IPS-18a (cell line): ENCODE measurements around the gene ZEB2.

ENCODE experiments used
- H3K27ac ChIP-seq: one replicate; pipeline ENCODE4 v1.5.1; 2013; ENCODE audit warnings: low read length
- H3K27me3 ChIP-seq: one replicate; pipeline ENCODE4 v1.6.1; 2013; ENCODE audit warnings: mild to moderate bottlenecking, low read length; ENCODE audit not compliant: control insufficient read depth, insufficient read depth
- H3K36me3 ChIP-seq: one replicate; pipeline ENCODE4 v1.6.1; 2013; ENCODE audit warnings: low read depth, low read length; ENCODE audit not compliant: control insufficient read depth
- H3K4me1 ChIP-seq: one replicate; pipeline ENCODE4 v1.6.1; 2013; ENCODE audit warnings: low read depth, low read length; ENCODE audit not compliant: control insufficient read depth
- H3K4me3 ChIP-seq: one replicate; pipeline ENCODE4 v1.5.1; 2013; ENCODE audit warnings: low read length
- H3K9ac ChIP-seq: one replicate; pipeline ENCODE4 v1.6.1; 2013; ENCODE audit warnings: mild to moderate bottlenecking, low read length, moderate library complexity
- H3K9me3 ChIP-seq: one replicate; pipeline ENCODE4 v1.6.1; 2013; ENCODE audit warnings: low read depth, low read length; ENCODE audit not compliant: control insufficient read depth

Gene ZEB2

DNA sequence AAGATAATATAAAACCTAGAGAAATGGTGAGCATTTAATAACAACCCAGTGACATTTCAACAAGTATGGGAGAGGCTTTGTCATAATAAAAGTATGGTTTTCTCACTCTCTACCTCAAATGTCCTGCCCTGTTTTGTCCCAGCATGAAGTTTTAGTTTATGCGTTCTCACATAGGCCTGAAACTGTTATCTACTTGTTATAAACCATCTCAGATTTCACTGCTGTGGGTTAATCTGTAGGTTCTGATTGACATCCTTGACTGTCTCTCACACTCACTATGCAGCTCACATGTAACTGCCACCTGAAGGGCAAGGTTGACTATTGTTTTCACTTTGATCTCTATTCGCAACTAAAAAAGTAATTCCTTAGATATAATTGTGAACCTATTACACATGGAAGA lies 44.9 kb downstream of the ZEB2 start:
- no peaks in the 10 kb centered on the region for H3K27me3 ChIP-seq
- H3K4me3 ChIP-seq = no peak overlapping the region
- H3K27ac ChIP-seq = no peak overlapping the region
- peaks cover 58% of the 10 kb centered on the region for H3K4me1 ChIP-seq
- no peaks in the 10 kb centered on the region for H3K36me3 ChIP-seq
- H3K9me3 ChIP-seq = no peaks in the 10 kb centered on the region
- H3K9ac ChIP-seq = no peak overlapping the region

DNA sequence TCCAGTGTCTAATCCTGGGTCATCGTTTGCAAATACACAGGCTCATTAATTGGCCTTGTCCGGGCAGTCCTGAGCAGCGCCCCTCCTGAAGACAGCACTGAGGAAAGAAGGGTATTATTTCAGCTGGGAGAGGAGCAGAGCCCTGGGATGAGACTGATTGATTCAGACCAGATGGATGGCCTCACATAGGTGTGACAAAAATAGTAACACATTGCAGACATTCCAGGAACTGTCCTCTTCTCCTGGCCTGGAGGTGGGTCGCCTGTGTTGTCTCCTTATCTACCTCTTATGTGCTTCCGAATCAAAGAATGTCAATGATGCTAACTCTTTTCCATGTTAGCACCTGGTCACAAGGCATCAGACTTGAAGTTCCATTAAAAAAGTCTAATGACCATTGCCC lies 45.9 kb downstream of the ZEB2 start:
- H3K9me3 ChIP-seq = no peaks in the 10 kb centered on the region
- no peaks in the 10 kb centered on the region for H3K27me3 ChIP-seq
- H3K36me3 ChIP-seq = no peaks in the 10 kb centered on the region
- peaks cover 57% of the 10 kb centered on the region for H3K4me1 ChIP-seq
- no peak overlapping the region for H3K4me3 ChIP-seq
- H3K27ac ChIP-seq = no peak overlapping the region
- no peak overlapping the region for H3K9ac ChIP-seq

DNA sequence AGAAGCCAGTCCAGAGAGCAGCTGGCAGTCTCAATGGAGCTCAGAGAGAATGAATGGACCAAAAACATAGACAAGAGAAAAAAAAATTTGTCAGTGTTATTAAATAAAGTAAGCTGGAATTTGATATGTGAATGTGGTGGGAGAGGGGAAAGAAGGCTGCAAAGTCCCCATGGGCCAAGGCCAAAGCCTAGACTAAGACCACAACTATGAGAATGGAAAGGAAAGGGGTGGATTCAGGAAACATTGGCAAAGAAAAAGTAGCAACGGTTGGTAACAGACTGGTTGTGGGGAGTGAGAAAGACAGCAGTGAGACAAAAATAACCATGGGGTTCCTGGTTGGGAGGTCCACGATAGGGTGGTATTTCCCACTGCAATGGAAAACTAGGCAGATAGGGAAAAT lies 47.0 kb downstream of the ZEB2 start:
- Histone ChIP-seq H3K27me3 (no peaks in the 10 kb centered on the region), H3K4me1 (peaks cover 57% of the 10 kb centered on the region), H3K9me3 (no peaks in the 10 kb centered on the region), H3K9ac (no peak overlapping the region), H3K27ac (no peak overlapping the region), H3K36me3 (no peaks in the 10 kb centered on the region), H3K4me3 (no peak overlapping the region)

DNA sequence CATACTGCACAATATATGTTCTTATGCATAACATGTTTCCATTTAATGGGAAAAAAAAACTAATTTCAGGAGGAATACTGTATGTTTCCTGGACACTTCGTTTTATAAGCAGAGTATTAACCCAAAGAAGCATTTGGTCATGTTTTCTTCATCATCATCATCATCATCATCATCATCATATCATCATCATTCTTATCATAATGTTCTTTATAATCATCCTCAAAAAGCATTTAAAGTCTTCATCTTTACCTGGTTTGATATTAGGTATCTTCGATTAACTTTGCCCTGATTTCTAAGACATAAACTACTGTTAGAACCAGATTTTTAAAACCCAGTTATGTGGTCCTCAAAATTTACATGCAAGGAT lies 47.9 kb downstream of the ZEB2 start:
- H3K9ac ChIP-seq = no peak overlapping the region
- no peaks in the 10 kb centered on the region for H3K36me3 ChIP-seq
- H3K4me1 ChIP-seq = peaks cover 60% of the 10 kb centered on the region
- no peaks in the 10 kb centered on the region for H3K9me3 ChIP-seq
- H3K4me3 ChIP-seq = no peak overlapping the region
- no peak overlapping the region for H3K27ac ChIP-seq
- no peaks in the 10 kb centered on the region for H3K27me3 ChIP-seq

DNA sequence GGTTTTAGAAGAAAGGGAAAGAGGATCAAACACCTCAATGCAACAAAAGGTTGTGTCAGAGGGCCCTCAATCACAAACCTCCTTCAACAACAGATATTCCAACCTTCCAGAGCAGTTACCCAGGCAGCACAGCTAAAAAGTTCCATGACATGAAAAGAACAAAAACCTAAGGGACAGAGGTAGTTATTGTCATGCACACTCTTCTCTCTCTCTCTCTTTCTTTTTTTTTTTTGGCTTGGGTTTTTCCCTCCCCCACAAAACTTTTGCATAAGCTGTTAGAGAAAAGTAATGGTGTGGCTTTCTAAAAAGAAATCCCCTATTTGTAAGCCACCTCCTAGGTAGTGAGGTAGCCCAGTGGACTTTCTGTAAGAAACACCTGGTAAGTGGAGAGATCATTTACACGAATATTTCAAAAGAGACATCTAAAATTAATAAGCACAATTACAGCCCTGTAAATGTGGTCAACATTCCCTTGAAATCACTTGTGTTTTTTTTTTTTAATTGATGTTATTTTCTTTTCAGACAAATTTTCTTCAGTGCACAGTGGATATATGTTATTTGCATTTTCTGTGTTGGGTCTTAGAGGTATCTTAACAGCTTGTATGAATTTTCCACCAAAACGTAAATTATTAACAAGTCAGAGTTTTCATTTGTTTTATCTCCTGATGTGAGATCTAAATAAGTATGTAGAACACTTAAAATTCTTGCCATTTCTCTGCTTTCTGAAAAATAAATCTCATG lies 48.4 kb downstream of the ZEB2 start:
- Histone ChIP-seq H3K9ac (peak overlapping the region; percentile 2), H3K36me3 (no peaks in the 10 kb centered on the region), H3K9me3 (no peaks in the 10 kb centered on the region), H3K4me3 (peak overlapping the region; percentile 1), H3K27me3 (no peaks in the 10 kb centered on the region), H3K4me1 (peaks cover 60% of the 10 kb centered on the region), H3K27ac (peak overlapping the region; percentile 43)

DNA sequence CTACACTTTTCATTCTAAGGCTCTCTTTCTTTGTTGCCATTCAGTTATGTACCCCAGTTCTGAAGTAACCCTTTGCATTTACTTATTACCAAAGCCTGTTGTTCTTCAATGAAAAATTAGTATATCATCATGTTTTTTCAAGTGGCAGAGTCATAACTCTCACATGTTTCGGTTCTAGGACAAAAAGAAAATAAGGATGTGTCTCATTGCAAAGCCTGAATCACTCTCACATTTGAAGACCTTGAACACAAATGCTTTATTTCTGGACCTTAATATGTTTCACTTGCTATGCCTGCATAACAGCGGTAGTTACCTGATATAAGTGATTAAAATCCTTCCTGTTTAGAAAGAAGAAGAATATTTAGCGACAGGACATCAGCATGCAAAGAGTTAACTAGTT lies 49.1 kb downstream of the ZEB2 start:
- Histone ChIP-seq H3K36me3 (no peaks in the 10 kb centered on the region), H3K27ac (peak overlapping the region; percentile 13), H3K4me1 (peaks cover 56% of the 10 kb centered on the region), H3K4me3 (peak overlapping the region; percentile 1), H3K9me3 (no peaks in the 10 kb centered on the region), H3K9ac (peak overlapping the region; percentile 2), H3K27me3 (no peaks in the 10 kb centered on the region)

DNA sequence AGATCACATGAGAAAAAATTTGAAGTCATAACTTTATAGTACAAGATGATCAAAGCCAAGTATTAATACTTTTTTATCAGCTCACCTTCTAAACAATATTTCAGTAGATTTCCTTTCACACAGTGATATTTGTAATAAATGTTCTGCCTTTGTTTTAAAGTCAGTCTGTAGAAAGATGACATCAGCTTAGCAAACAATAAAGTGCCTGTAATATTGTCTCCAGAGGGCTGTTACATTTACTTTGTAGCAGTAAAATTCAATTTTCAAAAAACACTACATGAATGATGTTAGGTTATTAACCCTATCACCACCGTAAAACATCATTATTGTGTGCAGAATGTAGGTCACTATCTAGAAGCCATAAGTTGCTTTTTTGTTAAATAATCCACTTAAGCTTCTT lies 49.6 kb downstream of the ZEB2 start:
- Histone ChIP-seq H3K9me3 (no peaks in the 10 kb centered on the region), H3K4me1 (peaks cover 56% of the 10 kb centered on the region), H3K27ac (peak overlapping the region; percentile 13), H3K27me3 (no peaks in the 10 kb centered on the region), H3K4me3 (no peak overlapping the region), H3K9ac (peak overlapping the region; percentile 2), H3K36me3 (no peaks in the 10 kb centered on the region)

DNA sequence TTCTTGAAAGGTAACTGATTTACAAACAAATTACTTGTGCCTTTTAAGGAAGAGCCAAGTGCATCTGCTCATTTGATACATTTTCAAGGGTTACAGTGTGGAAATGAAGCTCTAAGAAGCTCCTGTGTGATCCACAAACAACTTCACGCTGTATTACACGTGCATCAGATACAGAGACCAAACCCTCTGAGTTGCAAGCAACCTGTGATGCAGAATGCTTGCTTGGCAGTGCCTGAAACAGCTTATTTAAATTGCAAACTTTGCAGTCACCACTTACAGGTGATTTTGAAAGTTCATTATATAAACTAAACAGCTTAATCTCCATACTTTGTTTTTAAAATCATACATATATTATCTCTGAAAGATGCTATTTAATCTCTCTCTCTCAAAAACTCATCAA lies 50.1 kb downstream of the ZEB2 start:
- Histone ChIP-seq H3K36me3 (no peaks in the 10 kb centered on the region), H3K27ac (no peak overlapping the region), H3K4me3 (no peak overlapping the region), H3K27me3 (no peaks in the 10 kb centered on the region), H3K9ac (peak overlapping the region; percentile 7), H3K4me1 (peaks cover 56% of the 10 kb centered on the region), H3K9me3 (no peaks in the 10 kb centered on the region)

DNA sequence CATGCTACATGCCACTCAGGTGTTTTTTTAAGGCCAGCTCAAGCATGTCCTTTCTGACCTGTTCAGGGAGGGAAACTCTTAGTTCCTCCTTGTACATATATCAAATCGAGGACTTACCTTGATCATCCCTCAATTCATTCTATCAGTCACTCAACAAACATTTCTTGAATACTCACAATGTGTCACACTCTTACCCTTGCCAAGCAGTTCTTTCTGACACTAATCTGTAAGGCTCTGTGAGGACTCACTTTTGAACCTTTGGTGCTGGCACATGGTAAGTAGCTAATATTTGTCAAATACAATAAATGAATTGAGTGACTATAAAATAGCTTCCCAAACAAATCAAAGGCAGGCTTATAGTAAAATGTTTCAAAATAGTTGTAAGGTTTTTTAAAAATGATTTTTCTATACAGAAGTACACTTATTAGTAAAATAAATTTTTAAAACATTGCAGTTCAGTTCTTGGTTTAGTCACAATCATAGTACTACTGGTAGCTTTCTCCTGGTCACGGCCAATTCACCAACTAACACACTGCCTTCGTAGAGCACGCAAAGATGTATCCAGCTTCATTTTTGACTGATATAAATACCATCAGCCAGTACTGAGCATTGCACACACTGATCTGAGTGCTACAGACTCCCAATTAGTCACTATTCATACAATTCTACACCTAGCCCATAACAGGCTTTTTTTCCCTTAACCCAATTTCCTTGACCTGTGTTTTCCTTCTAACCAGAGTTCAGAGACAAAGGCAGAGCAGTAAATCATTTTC lies 50.9 kb downstream of the ZEB2 start:
- Histone ChIP-seq H3K27me3 (no peaks in the 10 kb centered on the region), H3K9me3 (no peaks in the 10 kb centered on the region), H3K36me3 (no peaks in the 10 kb centered on the region), H3K27ac (no peak overlapping the region), H3K4me3 (no peak overlapping the region), H3K4me1 (peaks cover 56% of the 10 kb centered on the region), H3K9ac (peak overlapping the region; percentile 7)

DNA sequence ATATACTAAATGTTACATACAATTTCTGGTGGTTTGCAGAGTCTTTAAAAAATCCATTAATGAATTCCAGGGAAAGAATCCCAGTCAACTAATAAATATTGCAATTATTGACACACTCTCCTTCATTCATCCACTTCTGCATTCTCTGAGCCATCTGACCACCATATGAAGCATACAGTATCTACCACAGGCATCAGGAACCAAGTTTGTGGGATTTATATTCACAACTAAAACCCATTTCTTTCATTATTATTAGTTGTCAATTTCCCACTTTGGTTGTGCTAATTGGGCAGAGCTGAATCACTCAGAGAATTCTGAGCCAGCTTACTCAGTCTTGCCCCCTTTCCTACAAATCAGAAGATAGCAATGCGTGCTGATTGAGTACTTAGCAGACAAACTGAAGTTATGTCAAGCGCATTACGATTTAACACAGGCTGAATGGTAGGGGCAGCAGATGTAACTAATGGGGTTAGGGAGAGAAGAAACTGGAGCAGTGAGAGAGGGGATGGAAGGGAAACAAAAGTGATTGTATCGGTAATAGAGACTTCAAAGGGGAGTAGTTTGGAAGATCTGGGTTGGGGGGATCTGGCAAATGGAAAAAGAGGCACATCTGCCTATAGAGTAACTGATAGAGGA lies 52.3 kb downstream of the ZEB2 start:
- H3K27ac ChIP-seq = no peak overlapping the region
- no peaks in the 10 kb centered on the region for H3K36me3 ChIP-seq
- H3K27me3 ChIP-seq = no peaks in the 10 kb centered on the region
- peaks cover 52% of the 10 kb centered on the region for H3K4me1 ChIP-seq
- no peak overlapping the region for H3K9ac ChIP-seq
- H3K4me3 ChIP-seq = no peak overlapping the region
- H3K9me3 ChIP-seq = no peaks in the 10 kb centered on the region

DNA sequence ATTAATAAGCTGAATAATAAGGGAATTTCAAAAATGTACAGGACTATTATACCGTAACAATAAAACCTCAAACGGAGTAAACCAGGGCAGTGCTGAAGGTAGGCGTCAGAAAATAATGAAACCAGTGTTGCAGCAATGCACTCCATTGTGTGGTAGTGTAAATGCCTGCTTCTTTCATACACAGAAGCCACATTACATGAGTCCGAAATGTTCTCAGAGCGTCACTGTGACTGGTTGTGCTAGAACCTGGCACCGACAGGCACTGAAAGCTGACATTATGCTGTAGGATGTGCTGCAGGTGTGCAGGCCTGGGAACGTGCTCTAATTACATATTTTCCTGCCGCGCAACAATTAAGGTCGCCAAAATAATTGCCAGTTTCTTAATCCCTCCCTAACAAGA lies 53.3 kb downstream of the ZEB2 start:
- Histone ChIP-seq H3K9ac (no peak overlapping the region), H3K9me3 (no peaks in the 10 kb centered on the region), H3K27ac (no peak overlapping the region), H3K4me3 (no peak overlapping the region), H3K27me3 (no peaks in the 10 kb centered on the region), H3K36me3 (no peaks in the 10 kb centered on the region), H3K4me1 (peaks cover 46% of the 10 kb centered on the region)
